HEK293 (cell line): ENCODE data around the gene ANKRD13D.

Source experiments
- KLF1 ChIP-seq: fragments of 450-650 bp; formaldehyde crosslinking; IDR thresholded peaks from 2 replicates; pipeline ENCODE4 v1.5.1; 2016; ENCODE audit warnings: missing biosample characterization, missing genetic modification characterization
- SETDB1 ChIP-seq: IDR thresholded peaks from one replicate; pipeline ENCODE4 v1.6.1; 2017; ENCODE audit warnings: mild to moderate bottlenecking, low read length, moderate library complexity, mixed read lengths; ENCODE audit not compliant: insufficient read length
- ZFP37 ChIP-seq: fragments of 450-650 bp; formaldehyde crosslinking; IDR thresholded peaks from 2 replicates; pipeline ENCODE4 v1.5.1; 2016; ENCODE audit warnings: missing biosample characterization, missing genetic modification characterization
- ZNF416 ChIP-seq: fragments of 450-650 bp; formaldehyde crosslinking; IDR thresholded peaks from 2 replicates; pipeline ENCODE4 v1.5.1; 2016; ENCODE audit warnings: missing biosample characterization, missing genetic modification characterization
- ZNF513 ChIP-seq: fragments of 450-650 bp; IDR thresholded peaks from 2 replicates; pipeline ENCODE4 v1.5.1; 2018; ENCODE audit warnings: missing biosample characterization, missing genetic modification characterization
- TF ChIP-seq, protein P1 (sequence below): fragments of 450-650 bp; formaldehyde crosslinking; IDR thresholded peaks from 2 replicates; pipeline ENCODE4 v1.5.1; 2016; ENCODE audit warnings: missing biosample characterization, missing genetic modification characterization
- TF ChIP-seq, protein P2 (sequence below): fragments of 450-650 bp; formaldehyde crosslinking; IDR thresholded peaks from 2 replicates; pipeline ENCODE4 v1.5.1; 2016; ENCODE audit warnings: missing biosample characterization, missing genetic modification characterization

- TF ChIP-seq ZNF416 (tag by site-specific recombination) (no peak), SETDB1 (no peak), ZFP37 (no peak), ZNF513 (tag by site-specific recombination) (no peak), KLF1 (no peak)
- TF ChIP-seq, protein P1, sequence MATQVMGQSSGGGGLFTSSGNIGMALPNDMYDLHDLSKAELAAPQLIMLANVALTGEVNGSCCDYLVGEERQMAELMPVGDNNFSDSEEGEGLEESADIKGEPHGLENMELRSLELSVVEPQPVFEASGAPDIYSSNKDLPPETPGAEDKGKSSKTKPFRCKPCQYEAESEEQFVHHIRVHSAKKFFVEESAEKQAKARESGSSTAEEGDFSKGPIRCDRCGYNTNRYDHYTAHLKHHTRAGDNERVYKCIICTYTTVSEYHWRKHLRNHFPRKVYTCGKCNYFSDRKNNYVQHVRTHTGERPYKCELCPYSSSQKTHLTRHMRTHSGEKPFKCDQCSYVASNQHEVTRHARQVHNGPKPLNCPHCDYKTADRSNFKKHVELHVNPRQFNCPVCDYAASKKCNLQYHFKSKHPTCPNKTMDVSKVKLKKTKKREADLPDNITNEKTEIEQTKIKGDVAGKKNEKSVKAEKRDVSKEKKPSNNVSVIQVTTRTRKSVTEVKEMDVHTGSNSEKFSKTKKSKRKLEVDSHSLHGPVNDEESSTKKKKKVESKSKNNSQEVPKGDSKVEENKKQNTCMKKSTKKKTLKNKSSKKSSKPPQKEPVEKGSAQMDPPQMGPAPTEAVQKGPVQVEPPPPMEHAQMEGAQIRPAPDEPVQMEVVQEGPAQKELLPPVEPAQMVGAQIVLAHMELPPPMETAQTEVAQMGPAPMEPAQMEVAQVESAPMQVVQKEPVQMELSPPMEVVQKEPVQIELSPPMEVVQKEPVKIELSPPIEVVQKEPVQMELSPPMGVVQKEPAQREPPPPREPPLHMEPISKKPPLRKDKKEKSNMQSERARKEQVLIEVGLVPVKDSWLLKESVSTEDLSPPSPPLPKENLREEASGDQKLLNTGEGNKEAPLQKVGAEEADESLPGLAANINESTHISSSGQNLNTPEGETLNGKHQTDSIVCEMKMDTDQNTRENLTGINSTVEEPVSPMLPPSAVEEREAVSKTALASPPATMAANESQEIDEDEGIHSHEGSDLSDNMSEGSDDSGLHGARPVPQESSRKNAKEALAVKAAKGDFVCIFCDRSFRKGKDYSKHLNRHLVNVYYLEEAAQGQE (tag by site-specific recombination) = no peak
- TF ChIP-seq, protein P2, sequence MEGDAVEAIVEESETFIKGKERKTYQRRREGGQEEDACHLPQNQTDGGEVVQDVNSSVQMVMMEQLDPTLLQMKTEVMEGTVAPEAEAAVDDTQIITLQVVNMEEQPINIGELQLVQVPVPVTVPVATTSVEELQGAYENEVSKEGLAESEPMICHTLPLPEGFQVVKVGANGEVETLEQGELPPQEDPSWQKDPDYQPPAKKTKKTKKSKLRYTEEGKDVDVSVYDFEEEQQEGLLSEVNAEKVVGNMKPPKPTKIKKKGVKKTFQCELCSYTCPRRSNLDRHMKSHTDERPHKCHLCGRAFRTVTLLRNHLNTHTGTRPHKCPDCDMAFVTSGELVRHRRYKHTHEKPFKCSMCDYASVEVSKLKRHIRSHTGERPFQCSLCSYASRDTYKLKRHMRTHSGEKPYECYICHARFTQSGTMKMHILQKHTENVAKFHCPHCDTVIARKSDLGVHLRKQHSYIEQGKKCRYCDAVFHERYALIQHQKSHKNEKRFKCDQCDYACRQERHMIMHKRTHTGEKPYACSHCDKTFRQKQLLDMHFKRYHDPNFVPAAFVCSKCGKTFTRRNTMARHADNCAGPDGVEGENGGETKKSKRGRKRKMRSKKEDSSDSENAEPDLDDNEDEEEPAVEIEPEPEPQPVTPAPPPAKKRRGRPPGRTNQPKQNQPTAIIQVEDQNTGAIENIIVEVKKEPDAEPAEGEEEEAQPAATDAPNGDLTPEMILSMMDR = no peak
These were observed 8.1 kb upstream of the ANKRD13D start for GRCh38 chr11:67280788-67281551.
